BJ (cell line): Measurements from ENCODE around the gene MAPKAPK2. TPM values are rescaled to one million over a fixed set of nuclear protein-coding genes. Genes with fewer than 3 reads are reported as not detected.

Source experiments
- CTCF ChIA-PET: fragments of 350-600 bp; formaldehyde crosslinking; extraction: SDS; loops from one replicate; lab custom pipeline; 2021; ENCODE audit warnings: antibody characterized with exemption, inconsistent platforms; lab: Yijun Ruan, JAX
- POLR2A ChIA-PET: fragments of 300-600 bp; sonication (Branson Sonifier 250); formaldehyde crosslinking; extraction: SDS; loops from one replicate; lab custom pipeline; 2021; ENCODE audit warnings: antibody characterized with exemption; lab: Charles Lee
- DNase-seq: peaks from one replicate; pipeline ENCODE4 v3.0.0-alpha.2; 2011; ENCODE audit warnings: low read depth
- H3K27me3 ChIP-seq: 2 replicates; pipeline ENCODE4 v1.6.0; 2011; ENCODE audit warnings: low read length; ENCODE audit not compliant: control insufficient read depth, insufficient read depth
- H3K36me3 ChIP-seq: 2 replicates; pipeline ENCODE4 v1.5.1; 2011; ENCODE audit warnings: low read length; ENCODE audit not compliant: control insufficient read depth, insufficient read depth
- H3K4me3 ChIP-seq: 2 replicates; pipeline ENCODE4 v1.5.1; 2011; ENCODE audit warnings: low read depth, mild to moderate bottlenecking, control low read depth, low read length
- CTCF ChIP-seq: IDR thresholded peaks from 2 replicates; pipeline ENCODE4 v1.5.1; 2011; ENCODE audit warnings: low read depth, mild to moderate bottlenecking, control low read depth, inconsistent platforms, low read length, moderate library complexity; ENCODE audit not compliant: insufficient read depth
- polyA plus RNA-seq: library from polyadenylated mRNA; depleted of rRNA; stranded (reverse); fragments of >200 nt; gene quantifications from 2 replicates; pipeline ENCODE4 v1.2.3, GENCODE V29; 2011

MAPKAPK2 gene
- polyA plus RNA-seq, 1 experiment: 80.1 TPM

- no peak overlapping the region for H3K4me3 ChIP-seq
Measured at GRCh38 chr1:206768472-206769303, 84.0 kb downstream of the MAPKAPK2 start.

GRCh38 chr1:206769304-206769731 is 84.6 kb downstream of the MAPKAPK2 start:
- Histone ChIP-seq H3K27me3 (peaks cover 14% of the 10 kb centered on the region), H3K36me3 (no peaks in the 10 kb centered on the region), H3K4me3 (no peak overlapping the region)
- TF ChIP-seq CTCF: no peak
- no peak for DNase-seq
- CTCF ChIA-PET: interaction anchor here (1.2 to 2.8 kb wide), 3 partner anchors 8 to 143 kb away, joined by 3 to 11 read pairs (median 4); no protein-coding TSS in a partner anchor
- POLR2A ChIA-PET: no interaction called here

More at GRCh38 chr1:206768472-206769303, 84.0 kb downstream of the MAPKAPK2 start:
- no peak for TF ChIP-seq CTCF
- Histone ChIP-seq H3K36me3 (no peaks in the 10 kb centered on the region), H3K27me3 (peaks cover 11% of the 10 kb centered on the region)
- no peak for DNase-seq
- CTCF ChIA-PET: interaction anchor here (1.2 to 2.8 kb wide), 3 partner anchors 8 to 15 kb away, joined by 4 to 11 read pairs (median 8); no protein-coding TSS in a partner anchor
- POLR2A ChIA-PET: no interaction called here

- Histone ChIP-seq H3K36me3 (no peaks in the 10 kb centered on the region), H3K4me3 (no peak within 1 kb of the TSS), H3K27me3 (peaks cover 14% of the 10 kb centered on the region)
- CTCF ChIA-PET: interaction anchor here (0.6 to 2.8 kb wide), 8 partner anchors 10 to 142 kb away, joined by 3 to 11 read pairs (median 4); no protein-coding TSS in a partner anchor
- no peak for DNase-seq
- TF ChIP-seq CTCF: no peak
- POLR2A ChIA-PET: no interaction called here
Measured at GRCh38 chr1:206770531-206771337, 86.0 kb downstream of the MAPKAPK2 start, which contains the start of gene IL19. Gene IL19, plus strand, starts transcription at chr1:206770773. Its CDS starts 65,890 bp downstream, at chr1:206836663.

GRCh38 chr1:206771338-206771692 is 86.6 kb downstream of the MAPKAPK2 start:
- Histone ChIP-seq H3K4me3 (no peak overlapping the region), H3K36me3 (no peaks in the 10 kb centered on the region), H3K27me3 (peaks cover 16% of the 10 kb centered on the region)
- ChIA-PET CTCF (interaction anchor here (0.6 to 2.8 kb wide), 6 partner anchors 10 to 95 kb away, joined by 3 to 11 read pairs (median 4); no protein-coding TSS in a partner anchor), POLR2A (interaction anchor here (0.7 kb wide), 1 partner anchor 46 kb away, joined by 6 read pairs; no protein-coding TSS in a partner anchor)
- no peak for DNase-seq
- no peak for TF ChIP-seq CTCF
